SK-N-SH (cell line): ENCODE measurements around the gene MRAP. TPM values are rescaled to one million over a fixed set of nuclear protein-coding genes. Genes with fewer than 3 reads are reported as not detected.

ENCODE experiments used
- CTCF ChIA-PET: fragments of 300-600, 350-600 bp; formaldehyde crosslinking; extraction: SDS; loops from one replicate; lab custom pipeline; 2021; lab: Yijun Ruan, JAX
- POLR2A ChIA-PET: fragments of 350-600 bp; sonication (Branson Sonifier 250); formaldehyde crosslinking; extraction: SDS; loops from one replicate; lab custom pipeline; 2020; ENCODE audit warnings: antibody characterized with exemption, inconsistent platforms; lab: Yijun Ruan, JAX
- DNase-seq: peaks from one replicate; pipeline ENCODE4 v3.0.0; 2012
- H2AFZ ChIP-seq: fragments of 200-600 bp; sonication (generic); 2 replicates; pipeline ENCODE4 v1.8.1; 2016; ENCODE audit warnings: antibody characterized with exemption, mild to moderate bottlenecking, low read depth
- H3F3A ChIP-seq: fragments of 200-600 bp; sonication (generic); replicated peaks from 2 replicates; pipeline ENCODE3; 2016; ENCODE audit warnings: antibody characterized with exemption, mild to moderate bottlenecking; ENCODE audit not compliant: insufficient read depth
- H3K27ac ChIP-seq, 2 experiments: fragments of 200-500 bp in 1 of 2; fragments of 200-600 bp in 1 of 2; sonication (Bioruptor generic) in 1 of 2; sonication (generic), shearing (Covaris generic) in 1 of 2; 2 replicates each; pipeline versions ENCODE4 v1.5.1 to v1.6.1; 2014 to 2016; ENCODE audit warnings: low read depth in 2 of 2, inconsistent platforms in 1 of 2, low read length in 1 of 2, mild to moderate bottlenecking in 1 of 2, mixed read lengths in 1 of 2
- H3K27me3 ChIP-seq: fragments of 200-600 bp; sonication (generic), shearing (Covaris generic); 2 replicates; pipeline ENCODE4 v1.6.1; 2016; ENCODE audit warnings: mixed run types; ENCODE audit not compliant: insufficient read depth
- H3K36me3 ChIP-seq, 2 experiments: fragments of 200-500 bp in 1 of 2; fragments of 200-600 bp in 1 of 2; sonication (Bioruptor generic) in 1 of 2; sonication (generic) in 1 of 2; replicated peaks in 1 of 2; 2 replicates each; pipeline versions ENCODE3 to v1.5.1; 2014 to 2016; ENCODE audit warnings: low read length in 1 of 2, mild to moderate bottlenecking in 1 of 2; ENCODE audit not compliant: insufficient read depth in 2 of 2, control insufficient read depth in 1 of 2
- H3K4me1 ChIP-seq, 2 experiments: fragments of 200-500 bp in 1 of 2; fragments of 200-600 bp in 1 of 2; sonication (Bioruptor generic) in 1 of 2; sonication (generic), shearing (Covaris generic) in 1 of 2; 2 replicates each; pipeline versions ENCODE4 v1.5.1 to v1.6.1; 2014 to 2016; ENCODE audit warnings: low read depth in 1 of 2, low read length in 1 of 2, mixed run types in 1 of 2; ENCODE audit not compliant: insufficient read depth in 2 of 2, control insufficient read depth in 1 of 2
- H3K4me2 ChIP-seq: fragments of 200-600 bp; sonication (generic), shearing (Covaris generic); 2 replicates; pipeline ENCODE4 v1.6.1; 2017; ENCODE audit warnings: mixed run types
- H3K4me3 ChIP-seq, 2 experiments: fragments of 200-500 bp in 1 of 2; fragments of 200-600 bp in 1 of 2; sonication (Bioruptor generic) in 1 of 2; sonication (generic), shearing (Covaris generic) in 1 of 2; 2 replicates each; pipeline versions ENCODE4 v1.5.1 to v1.8.1; 2014 to 2016; ENCODE audit warnings: low read depth in 2 of 2, inconsistent platforms in 1 of 2, low read length in 1 of 2, mild to moderate bottlenecking in 1 of 2, mixed read lengths in 1 of 2, moderate library complexity in 1 of 2
- H3K79me2 ChIP-seq: fragments of 200-600 bp; sonication (generic); 2 replicates; pipeline ENCODE4 v1.8.1; 2017; ENCODE audit warnings: mild to moderate bottlenecking; ENCODE audit not compliant: insufficient read depth
- H3K9ac ChIP-seq: fragments of 200-600 bp; sonication (generic); 2 replicates; pipeline ENCODE4 v1.6.1; 2017; ENCODE audit warnings: mixed run types
- H3K9me2 ChIP-seq: fragments of 200-600 bp; sonication (generic); 2 replicates; pipeline ENCODE4 v1.6.1; 2017; ENCODE audit warnings: mixed run types
- H3K9me3 ChIP-seq: fragments of 200-600 bp; sonication (generic); 2 replicates; pipeline ENCODE4 v1.6.1; 2017; ENCODE audit warnings: mixed run types, mild to moderate bottlenecking, moderate library complexity
- H4K20me1 ChIP-seq: fragments of 200-600 bp; sonication (generic); 2 replicates; pipeline ENCODE4 v1.6.1; 2017; ENCODE audit warnings: mild to moderate bottlenecking, mixed run types; ENCODE audit not compliant: insufficient read depth
- EP300 ChIP-seq, 2 experiments: IDR thresholded peaks; 2 replicates each; pipeline versions ENCODE4 v1.4.0 to v1.6.1; 2012; ENCODE audit warnings: borderline replicate concordance in 1 of 2, low read depth in 1 of 2, low read length in 1 of 2
- EZH2phosphoT487 ChIP-seq: fragments of 200-600 bp; sonication (generic); IDR thresholded peaks from 2 replicates; pipeline ENCODE4 v1.6.1; 2017; ENCODE audit warnings: low read depth, mixed run types, mild to moderate bottlenecking, antibody characterized with exemption, moderate library complexity, borderline replicate concordance
- GABPA ChIP-seq: IDR thresholded peaks from 2 replicates; pipeline ENCODE4 v1.4.0; 2012; ENCODE audit warnings: low read depth, mild to moderate bottlenecking
- MEF2A ChIP-seq: IDR thresholded peaks from 2 replicates; pipeline ENCODE4 v1.4.0; 2012; ENCODE audit warnings: low read depth, borderline replicate concordance
- MXI1 ChIP-seq: IDR thresholded peaks from 2 replicates; pipeline ENCODE4 v1.6.1; 2012; ENCODE audit warnings: mild to moderate bottlenecking, low read depth, low read length, improper control_type of control experiment
- RFX5 ChIP-seq: IDR thresholded peaks from 2 replicates; pipeline ENCODE4 v1.6.1; 2012; ENCODE audit warnings: mild to moderate bottlenecking, improper control_type of control experiment, low read length
- SIN3A ChIP-seq: IDR thresholded peaks from 2 replicates; pipeline ENCODE4 v1.6.1; 2012; ENCODE audit warnings: low read depth, mild to moderate bottlenecking, low read length, moderate library complexity, borderline replicate concordance
- SMC3 ChIP-seq: IDR thresholded peaks from 2 replicates; pipeline ENCODE4 v1.6.1; 2012; ENCODE audit warnings: low read depth, low read length, improper control_type of control experiment
- TEAD4 ChIP-seq: IDR thresholded peaks from 2 replicates; pipeline ENCODE4 v1.4.0; 2012; ENCODE audit warnings: mild to moderate bottlenecking, borderline replicate concordance; ENCODE audit not compliant: insufficient read depth
- YY1 ChIP-seq: IDR thresholded peaks from 2 replicates; pipeline ENCODE4 v1.4.0; 2012; ENCODE audit warnings: low read depth, mild to moderate bottlenecking
- WGBS: methylation state at CpG from one replicate; pipeline ENCODE4 v1.1.6; 2017; ENCODE audit warnings: low lambda C conversion rate; 5-methylcytosine and 5-hydroxymethylcytosine counted together
- polyA plus RNA-seq, 3 experiments: library from polyadenylated mRNA; depleted of rRNA; stranded (reverse); fragments of >200 nt; gene quantifications; 2 replicates each; pipeline ENCODE4 v1.2.3, GENCODE V29; 2012
- TF ChIP-seq, protein P1 (sequence below): fragments of 150-350 bp; IDR thresholded peaks from 2 replicates; pipeline ENCODE4 v1.6.1; 2017; ENCODE audit warnings: antibody characterized with exemption, low read length, low read depth, borderline replicate concordance
- TF ChIP-seq, protein P2 (sequence below): IDR thresholded peaks from 2 replicates; pipeline ENCODE4 v1.4.0; 2012; ENCODE audit warnings: low read depth, borderline replicate concordance
- TF ChIP-seq, protein P3 (sequence below): fragments of 150-350 bp; IDR thresholded peaks from 2 replicates; pipeline ENCODE4 v1.6.1; 2016; ENCODE audit warnings: mild to moderate bottlenecking, low read depth, low read length
- TF ChIP-seq, protein P4 (sequence below): IDR thresholded peaks from 2 replicates; pipeline ENCODE4; 2012
- TF ChIP-seq, protein P5 (sequence below): IDR thresholded peaks from 2 replicates; pipeline ENCODE4 v1.6.1; 2012; ENCODE audit warnings: mild to moderate bottlenecking, low read depth, low read length, moderate library complexity
- TF ChIP-seq, protein P6 (sequence below): IDR thresholded peaks from 2 replicates; pipeline ENCODE4 v1.4.0; 2012; ENCODE audit warnings: low read depth

The MRAP gene
- polyA plus RNA-seq, 1 of the 3 experiments (the other 2 are of a cell fraction): not detected

DNA sequence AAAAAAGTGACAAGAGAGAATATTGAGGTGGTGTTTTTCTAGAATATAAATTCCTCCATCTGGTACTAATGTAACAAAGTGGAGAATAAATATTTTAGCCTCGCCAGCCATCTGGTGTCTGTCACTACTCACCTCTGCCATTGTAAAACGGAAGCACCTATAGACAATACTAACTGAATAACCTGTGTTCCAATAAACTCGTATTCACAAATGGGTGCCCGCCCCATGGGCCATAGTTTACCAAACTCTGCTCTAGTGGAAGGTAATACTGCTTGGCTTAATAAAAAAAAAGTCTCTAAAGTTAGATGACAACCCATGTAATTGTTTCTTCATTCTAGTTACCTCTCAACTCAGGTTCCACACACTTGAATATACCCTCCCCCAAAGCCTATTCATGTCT lies 27.9 kb upstream of the MRAP start:
- Histone ChIP-seq H3K9me2 (no peaks in the 10 kb centered on the region), H4K20me1 (no peaks in the 10 kb centered on the region), H3F3A (no peaks in the 10 kb centered on the region), H3K9me3 (no peaks in the 10 kb centered on the region), H3K36me3 (peaks cover 48 to 61% of the 10 kb centered on the region in 2 experiments), H3K4me2 (no peak overlapping the region), H3K27ac (no peak overlapping the region), H2AFZ (no peak overlapping the region), H3K4me1 (no peaks in the 10 kb centered on the region), H3K4me3 (no peak overlapping the region), H3K79me2 (peaks cover 17% of the 10 kb centered on the region), H3K27me3 (no peaks in the 10 kb centered on the region), H3K9ac (no peak overlapping the region)
- ChIA-PET POLR2A (no interaction called here), CTCF (interaction anchor here (1.0 to 1.2 kb wide), 3 partner anchors 9 to 405 kb away, joined by 4 to 6 read pairs (median 4); no protein-coding TSS in a partner anchor)
- DNase-seq: no peak
- 89% methylated on average over 4 of the region's 4 CpGs for WGBS
- TF ChIP-seq, protein P1, sequence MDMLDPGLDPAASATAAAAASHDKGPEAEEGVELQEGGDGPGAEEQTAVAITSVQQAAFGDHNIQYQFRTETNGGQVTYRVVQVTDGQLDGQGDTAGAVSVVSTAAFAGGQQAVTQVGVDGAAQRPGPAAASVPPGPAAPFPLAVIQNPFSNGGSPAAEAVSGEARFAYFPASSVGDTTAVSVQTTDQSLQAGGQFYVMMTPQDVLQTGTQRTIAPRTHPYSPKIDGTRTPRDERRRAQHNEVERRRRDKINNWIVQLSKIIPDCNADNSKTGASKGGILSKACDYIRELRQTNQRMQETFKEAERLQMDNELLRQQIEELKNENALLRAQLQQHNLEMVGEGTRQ: no peak
- TF ChIP-seq EZH2phosphoT487 (no peak), SIN3A (no peak), YY1 (no peak), TEAD4 (no peak), MEF2A (no peak), SMC3 (no peak), MXI1 (no peak), EP300 (IDR thresholded peaks at IDR 0.05; ENCODE audit: borderline replicate concordance in 1 of 2, low read depth in 1 of 2, low read length in 1 of 2) (no peak), RFX5 (no peak), GABPA (no peak)
- TF ChIP-seq, protein P2, sequence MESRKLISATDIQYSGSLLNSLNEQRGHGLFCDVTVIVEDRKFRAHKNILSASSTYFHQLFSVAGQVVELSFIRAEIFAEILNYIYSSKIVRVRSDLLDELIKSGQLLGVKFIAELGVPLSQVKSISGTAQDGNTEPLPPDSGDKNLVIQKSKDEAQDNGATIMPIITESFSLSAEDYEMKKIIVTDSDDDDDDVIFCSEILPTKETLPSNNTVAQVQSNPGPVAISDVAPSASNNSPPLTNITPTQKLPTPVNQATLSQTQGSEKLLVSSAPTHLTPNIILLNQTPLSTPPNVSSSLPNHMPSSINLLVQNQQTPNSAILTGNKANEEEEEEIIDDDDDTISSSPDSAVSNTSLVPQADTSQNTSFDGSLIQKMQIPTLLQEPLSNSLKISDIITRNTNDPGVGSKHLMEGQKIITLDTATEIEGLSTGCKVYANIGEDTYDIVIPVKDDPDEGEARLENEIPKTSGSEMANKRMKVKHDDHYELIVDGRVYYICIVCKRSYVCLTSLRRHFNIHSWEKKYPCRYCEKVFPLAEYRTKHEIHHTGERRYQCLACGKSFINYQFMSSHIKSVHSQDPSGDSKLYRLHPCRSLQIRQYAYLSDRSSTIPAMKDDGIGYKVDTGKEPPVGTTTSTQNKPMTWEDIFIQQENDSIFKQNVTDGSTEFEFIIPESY: no peak
- TF ChIP-seq, protein P3, sequence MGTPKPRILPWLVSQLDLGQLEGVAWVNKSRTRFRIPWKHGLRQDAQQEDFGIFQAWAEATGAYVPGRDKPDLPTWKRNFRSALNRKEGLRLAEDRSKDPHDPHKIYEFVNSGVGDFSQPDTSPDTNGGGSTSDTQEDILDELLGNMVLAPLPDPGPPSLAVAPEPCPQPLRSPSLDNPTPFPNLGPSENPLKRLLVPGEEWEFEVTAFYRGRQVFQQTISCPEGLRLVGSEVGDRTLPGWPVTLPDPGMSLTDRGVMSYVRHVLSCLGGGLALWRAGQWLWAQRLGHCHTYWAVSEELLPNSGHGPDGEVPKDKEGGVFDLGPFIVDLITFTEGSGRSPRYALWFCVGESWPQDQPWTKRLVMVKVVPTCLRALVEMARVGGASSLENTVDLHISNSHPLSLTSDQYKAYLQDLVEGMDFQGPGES: no peak
- TF ChIP-seq, protein P4, sequence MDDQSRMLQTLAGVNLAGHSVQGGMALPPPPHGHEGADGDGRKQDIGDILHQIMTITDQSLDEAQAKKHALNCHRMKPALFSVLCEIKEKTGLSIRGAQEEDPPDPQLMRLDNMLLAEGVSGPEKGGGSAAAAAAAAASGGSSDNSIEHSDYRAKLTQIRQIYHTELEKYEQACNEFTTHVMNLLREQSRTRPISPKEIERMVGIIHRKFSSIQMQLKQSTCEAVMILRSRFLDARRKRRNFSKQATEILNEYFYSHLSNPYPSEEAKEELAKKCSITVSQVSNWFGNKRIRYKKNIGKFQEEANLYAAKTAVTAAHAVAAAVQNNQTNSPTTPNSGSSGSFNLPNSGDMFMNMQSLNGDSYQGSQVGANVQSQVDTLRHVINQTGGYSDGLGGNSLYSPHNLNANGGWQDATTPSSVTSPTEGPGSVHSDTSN: no peak
- TF ChIP-seq, protein P5, sequence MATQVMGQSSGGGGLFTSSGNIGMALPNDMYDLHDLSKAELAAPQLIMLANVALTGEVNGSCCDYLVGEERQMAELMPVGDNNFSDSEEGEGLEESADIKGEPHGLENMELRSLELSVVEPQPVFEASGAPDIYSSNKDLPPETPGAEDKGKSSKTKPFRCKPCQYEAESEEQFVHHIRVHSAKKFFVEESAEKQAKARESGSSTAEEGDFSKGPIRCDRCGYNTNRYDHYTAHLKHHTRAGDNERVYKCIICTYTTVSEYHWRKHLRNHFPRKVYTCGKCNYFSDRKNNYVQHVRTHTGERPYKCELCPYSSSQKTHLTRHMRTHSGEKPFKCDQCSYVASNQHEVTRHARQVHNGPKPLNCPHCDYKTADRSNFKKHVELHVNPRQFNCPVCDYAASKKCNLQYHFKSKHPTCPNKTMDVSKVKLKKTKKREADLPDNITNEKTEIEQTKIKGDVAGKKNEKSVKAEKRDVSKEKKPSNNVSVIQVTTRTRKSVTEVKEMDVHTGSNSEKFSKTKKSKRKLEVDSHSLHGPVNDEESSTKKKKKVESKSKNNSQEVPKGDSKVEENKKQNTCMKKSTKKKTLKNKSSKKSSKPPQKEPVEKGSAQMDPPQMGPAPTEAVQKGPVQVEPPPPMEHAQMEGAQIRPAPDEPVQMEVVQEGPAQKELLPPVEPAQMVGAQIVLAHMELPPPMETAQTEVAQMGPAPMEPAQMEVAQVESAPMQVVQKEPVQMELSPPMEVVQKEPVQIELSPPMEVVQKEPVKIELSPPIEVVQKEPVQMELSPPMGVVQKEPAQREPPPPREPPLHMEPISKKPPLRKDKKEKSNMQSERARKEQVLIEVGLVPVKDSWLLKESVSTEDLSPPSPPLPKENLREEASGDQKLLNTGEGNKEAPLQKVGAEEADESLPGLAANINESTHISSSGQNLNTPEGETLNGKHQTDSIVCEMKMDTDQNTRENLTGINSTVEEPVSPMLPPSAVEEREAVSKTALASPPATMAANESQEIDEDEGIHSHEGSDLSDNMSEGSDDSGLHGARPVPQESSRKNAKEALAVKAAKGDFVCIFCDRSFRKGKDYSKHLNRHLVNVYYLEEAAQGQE: no peak
- TF ChIP-seq, protein P6, sequence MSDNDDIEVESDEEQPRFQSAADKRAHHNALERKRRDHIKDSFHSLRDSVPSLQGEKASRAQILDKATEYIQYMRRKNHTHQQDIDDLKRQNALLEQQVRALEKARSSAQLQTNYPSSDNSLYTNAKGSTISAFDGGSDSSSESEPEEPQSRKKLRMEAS: no peak
